Thyroid gland (tissue), 4 donors: ENCODE results near the gene COL8A2.
"Not testable (repeated sequence)": the region's sequence is repeated elsewhere in the genome, so short reads cannot be mapped to it uniquely, and the experiment has no call there.

Source experiments
- CTCF ChIP-seq, 6 experiments: fragments of 200-600 bp in 3 of 6; fragments of 450-650 bp in 3 of 6; sonication (generic) in 3 of 6; IDR thresholded peaks; one replicate each; pipeline ENCODE4 v1.5.1; 2016 to 2019; ENCODE audit warnings: antibody characterized with exemption in 6 of 6, mild to moderate bottlenecking in 2 of 6, inconsistent platforms in 1 of 6, moderate library complexity in 1 of 6
- POLR2A ChIP-seq, 2 donors: fragments of 450-650 bp; IDR thresholded peaks; one replicate each; pipeline ENCODE4 v1.6.1; 2017; ENCODE audit warnings: antibody characterized with exemption in 2 of 2, mild to moderate bottlenecking in 2 of 2, moderate library complexity in 1 of 2

GRCh38 chr1:36158827-36159252 is 33.8 kb upstream of the COL8A2 start:
- not testable (repeated sequence) for TF ChIP-seq CTCF, POLR2A (IDR thresholded peaks at IDR 0.05)
